Activated B cell treated with CpG ODN at 0.5 μM for 24 hours (primary cell): ENCODE measurements around the gene CAPN7. TPM values are rescaled to one million over a fixed set of nuclear protein-coding genes. Genes with fewer than 3 reads are reported as not detected.

Experiments
- ATAC-seq: fragments of 200-7000 bp; cut with Tn5 transposase; one replicate; pipeline ENCODE4 v1.10.0; 2021; ENCODE audit warnings: low read depth, mild to moderate bottlenecking, moderate library complexity
- CTCF ChIA-PET: fragments of 350-600 bp; sonication (Branson Sonifier 250); formaldehyde crosslinking; loops from one replicate; lab custom pipeline; 2021; ENCODE audit warnings: antibody characterized with exemption; lab: Charles Lee
- POLR2A ChIA-PET: fragments of 350-600 bp; sonication (Branson Sonifier 250); formaldehyde crosslinking; loops from one replicate; lab custom pipeline; 2021; ENCODE audit warnings: antibody characterized with exemption; lab: Charles Lee
- DNase-seq: peaks from one replicate; pipeline ENCODE4 v3.0.0; 2022
- H3K27ac Mint-ChIP-seq: one replicate; pipeline ENCODE4 v1.8.0; 2020; ENCODE audit warnings: mixed read lengths
- H3K27me3 Mint-ChIP-seq: one replicate; pipeline ENCODE4 v1.8.0; 2021; ENCODE audit warnings: mixed read lengths
- H3K36me3 Mint-ChIP-seq: one replicate; pipeline ENCODE4 v1.8.0; 2021; ENCODE audit warnings: low read depth, mixed read lengths
- H3K4me1 Mint-ChIP-seq: one replicate; pipeline ENCODE4 v1.8.0; 2021; ENCODE audit warnings: mixed read lengths
- H3K4me3 Mint-ChIP-seq: one replicate; pipeline ENCODE4 v1.8.0; 2020; ENCODE audit warnings: mild to moderate bottlenecking, mixed read lengths
- H3K9me3 Mint-ChIP-seq: one replicate; pipeline ENCODE4 v1.8.0; 2020; ENCODE audit warnings: mixed read lengths
- intact Hi-C: fragments of 100-400 bp; cut with micrococcal nuclease; formaldehyde crosslinking; loops from one replicate; pipeline ENCODE4 v1.15.1; 2024
- total RNA-seq: library from RNA; stranded (reverse); gene quantifications from 2 replicates; pipeline ENCODE4 v1.2.3, GENCODE V29; 2022
- TF ChIP-seq, protein P1 (sequence below): fragments of 200-600 bp; IDR thresholded peaks from one replicate; pipeline ENCODE4 v1.8.0; 2022; ENCODE audit warnings: antibody characterized with exemption, mild to moderate bottlenecking

Gene CAPN7
- total RNA-seq, 1 donor from 2014 or later: 45.1 TPM

GRCh38 chr3:15276028-15276724 is 70.1 kb downstream of the CAPN7 start:
- Mint-ChIP-seq H3K4me1 (peaks cover 96% of the 10 kb centered on the region), H3K27ac (peak overlapping the region; percentile 73), H3K36me3 (peaks cover 17% of the 10 kb centered on the region), H3K4me3 (no peak overlapping the region), H3K27me3 (no peaks in the 10 kb centered on the region), H3K9me3 (no peaks in the 10 kb centered on the region)
- ChIA-PET CTCF (interaction anchor here (0.8 to 1.7 kb wide), 3 partner anchors 8 to 86 kb away, joined by 3 to 10 read pairs (median 3); partner anchors contain the start of gene SH3BP5), POLR2A (interaction anchor here (0.6 to 2.8 kb wide), 11 partner anchors 9 to 177 kb away, joined by 3 to 20 read pairs (median 3); partner anchors contain the start of genes RBSN and SH3BP5)
- intact Hi-C loops: no loop called here
- no peak for DNase-seq
- TF ChIP-seq, protein P1, sequence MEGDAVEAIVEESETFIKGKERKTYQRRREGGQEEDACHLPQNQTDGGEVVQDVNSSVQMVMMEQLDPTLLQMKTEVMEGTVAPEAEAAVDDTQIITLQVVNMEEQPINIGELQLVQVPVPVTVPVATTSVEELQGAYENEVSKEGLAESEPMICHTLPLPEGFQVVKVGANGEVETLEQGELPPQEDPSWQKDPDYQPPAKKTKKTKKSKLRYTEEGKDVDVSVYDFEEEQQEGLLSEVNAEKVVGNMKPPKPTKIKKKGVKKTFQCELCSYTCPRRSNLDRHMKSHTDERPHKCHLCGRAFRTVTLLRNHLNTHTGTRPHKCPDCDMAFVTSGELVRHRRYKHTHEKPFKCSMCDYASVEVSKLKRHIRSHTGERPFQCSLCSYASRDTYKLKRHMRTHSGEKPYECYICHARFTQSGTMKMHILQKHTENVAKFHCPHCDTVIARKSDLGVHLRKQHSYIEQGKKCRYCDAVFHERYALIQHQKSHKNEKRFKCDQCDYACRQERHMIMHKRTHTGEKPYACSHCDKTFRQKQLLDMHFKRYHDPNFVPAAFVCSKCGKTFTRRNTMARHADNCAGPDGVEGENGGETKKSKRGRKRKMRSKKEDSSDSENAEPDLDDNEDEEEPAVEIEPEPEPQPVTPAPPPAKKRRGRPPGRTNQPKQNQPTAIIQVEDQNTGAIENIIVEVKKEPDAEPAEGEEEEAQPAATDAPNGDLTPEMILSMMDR: no peak
- ATAC-seq: no peak

- intact Hi-C loops: no loop called here
- no peaks in the 10 kb centered on the region for H3K27me3 Mint-ChIP-seq
- peaks cover 26% of the 10 kb centered on the region for H3K36me3 Mint-ChIP-seq
- no peak for DNase-seq
- H3K4me1 Mint-ChIP-seq: peaks cover 96% of the 10 kb centered on the region
- H3K9me3 Mint-ChIP-seq: no peaks in the 10 kb centered on the region
- TF ChIP-seq, protein P1: no peak
- no peak for ATAC-seq
- CTCF ChIA-PET: interaction anchor here (1.1 to 1.7 kb wide), 4 partner anchors 10 to 106 kb away, joined by 3 to 10 read pairs (median 4); no protein-coding TSS in a partner anchor
- no peak overlapping the region for H3K4me3 Mint-ChIP-seq
- POLR2A ChIA-PET: interaction anchor here (0.7 to 1.6 kb wide), 2 partner anchors 16 to 40 kb away, joined by 3 to 6 read pairs; no protein-coding TSS in a partner anchor
- no peak overlapping the region for H3K27ac Mint-ChIP-seq
Observed at GRCh38 chr3:15277861-15278500, 71.9 kb downstream of the CAPN7 start.

DNA sequence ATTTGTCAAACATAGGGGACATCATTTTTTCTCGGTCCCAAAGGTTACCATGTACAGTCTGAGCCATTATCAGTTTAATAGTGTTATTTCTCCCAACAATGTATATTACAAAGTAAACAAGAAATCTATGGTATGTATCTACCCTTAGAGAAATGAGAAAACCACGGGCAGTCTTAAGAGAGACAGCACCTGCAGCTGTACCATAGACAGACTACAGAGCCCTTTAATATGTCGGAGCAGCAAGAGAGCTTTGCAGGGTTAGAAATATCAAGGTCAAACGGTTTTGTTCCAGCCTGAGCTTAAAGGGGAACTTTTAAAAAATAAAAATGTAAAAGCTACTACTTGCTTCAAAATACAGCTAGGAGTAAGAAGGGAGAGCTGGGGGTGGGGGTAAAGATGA is 73.2 kb downstream of the CAPN7 start:
- intact Hi-C loops: no loop called here
- TF ChIP-seq, protein P1: no peak
- ChIA-PET POLR2A (interaction anchor here (0.9 to 2.3 kb wide), 5 partner anchors 9 to 82 kb away, joined by 4 to 11 read pairs (median 7); no protein-coding TSS in a partner anchor), CTCF (interaction anchor here (1.6 kb wide), 2 partner anchors 22 to 126 kb away, joined by 4 to 5 read pairs; no protein-coding TSS in a partner anchor)
- H3K4me1 Mint-ChIP-seq: peaks cover 96% of the 10 kb centered on the region
- ATAC-seq: no peak
- H3K27ac Mint-ChIP-seq: peak overlapping the region; percentile 59
- DNase-seq: no peak
- H3K27me3 Mint-ChIP-seq: no peaks in the 10 kb centered on the region
- H3K4me3 Mint-ChIP-seq: peak overlapping the region; percentile 28
- H3K9me3 Mint-ChIP-seq: no peaks in the 10 kb centered on the region
- peaks cover 31% of the 10 kb centered on the region for H3K36me3 Mint-ChIP-seq

GRCh38 chr3:15279671-15280402 is 73.8 kb downstream of the CAPN7 start:
- peak overlapping the region; percentile 44 for H3K4me3 Mint-ChIP-seq
- ATAC-seq: peak; percentile 33
- peaks cover 28% of the 10 kb centered on the region for H3K36me3 Mint-ChIP-seq
- ChIA-PET CTCF (interaction anchor here (0.8 to 1.6 kb wide), 4 partner anchors 12 to 125 kb away, joined by 3 to 5 read pairs (median 4); no protein-coding TSS in a partner anchor), POLR2A (interaction anchor here (0.6 to 2.3 kb wide), 8 partner anchors 9 to 82 kb away, joined by 3 to 11 read pairs (median 4); partner anchors contain the start of gene SH3BP5)
- TF ChIP-seq, protein P1: no peak
- H3K4me1 Mint-ChIP-seq: peaks cover 96% of the 10 kb centered on the region
- no peaks in the 10 kb centered on the region for H3K27me3 Mint-ChIP-seq
- H3K9me3 Mint-ChIP-seq: no peaks in the 10 kb centered on the region
- intact Hi-C loops: no loop called here
- peak overlapping the region; percentile 42 for H3K27ac Mint-ChIP-seq
- no peak for DNase-seq
